ENCODE results near the gene LTBR.

- TF ChIP-seq, protein P1, sequence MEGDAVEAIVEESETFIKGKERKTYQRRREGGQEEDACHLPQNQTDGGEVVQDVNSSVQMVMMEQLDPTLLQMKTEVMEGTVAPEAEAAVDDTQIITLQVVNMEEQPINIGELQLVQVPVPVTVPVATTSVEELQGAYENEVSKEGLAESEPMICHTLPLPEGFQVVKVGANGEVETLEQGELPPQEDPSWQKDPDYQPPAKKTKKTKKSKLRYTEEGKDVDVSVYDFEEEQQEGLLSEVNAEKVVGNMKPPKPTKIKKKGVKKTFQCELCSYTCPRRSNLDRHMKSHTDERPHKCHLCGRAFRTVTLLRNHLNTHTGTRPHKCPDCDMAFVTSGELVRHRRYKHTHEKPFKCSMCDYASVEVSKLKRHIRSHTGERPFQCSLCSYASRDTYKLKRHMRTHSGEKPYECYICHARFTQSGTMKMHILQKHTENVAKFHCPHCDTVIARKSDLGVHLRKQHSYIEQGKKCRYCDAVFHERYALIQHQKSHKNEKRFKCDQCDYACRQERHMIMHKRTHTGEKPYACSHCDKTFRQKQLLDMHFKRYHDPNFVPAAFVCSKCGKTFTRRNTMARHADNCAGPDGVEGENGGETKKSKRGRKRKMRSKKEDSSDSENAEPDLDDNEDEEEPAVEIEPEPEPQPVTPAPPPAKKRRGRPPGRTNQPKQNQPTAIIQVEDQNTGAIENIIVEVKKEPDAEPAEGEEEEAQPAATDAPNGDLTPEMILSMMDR (IDR thresholded peaks at IDR 0.05; ENCODE audit: insufficient read depth, low read length, poor library complexity, severe bottlenecking) = no peak
- TF ChIP-seq EZH2phosphoT487 (conservative IDR thresholded peaks at IDR 0.05; ENCODE audit: low read length) = no peak
Measured at GRCh38 chr12:6407236-6407954, 23.4 kb downstream of the LTBR start.

Measured in SU-DHL-6 (cell line).